WI38 (cell line): ENCODE results near the gene WFDC1.

Experiments
- H3K4me3 ChIP-seq: 2 replicates; pipeline ENCODE4 v1.5.1; 2011; ENCODE audit warnings: low read depth, mild to moderate bottlenecking, control low read depth, low read length
- CTCF ChIP-seq: IDR thresholded peaks from 2 replicates; pipeline ENCODE4 v1.5.1; 2012; ENCODE audit warnings: low read depth, mild to moderate bottlenecking, control low read depth, low read length

WFDC1 gene

GRCh38 chr16:84321932-84322331 lies 27.3 kb downstream of the WFDC1 start:
- H3K4me3 ChIP-seq = no peak overlapping the region
- TF ChIP-seq CTCF = no peak

- no peak for TF ChIP-seq CTCF
- no peak overlapping the region for H3K4me3 ChIP-seq
Observed at GRCh38 chr16:84322749-84323148, 28.1 kb downstream of the WFDC1 start.

- H3K4me3 ChIP-seq = no peak overlapping the region
- TF ChIP-seq CTCF = no peak
Observed at GRCh38 chr16:84323606-84324005, 28.9 kb downstream of the WFDC1 start.

GRCh38 chr16:84324434-84325262 lies 30.0 kb downstream of the WFDC1 start:
- no peak overlapping the region for H3K4me3 ChIP-seq
- TF ChIP-seq CTCF = no peak

- TF ChIP-seq CTCF = no peak
- no peak overlapping the region for H3K4me3 ChIP-seq
Observed at GRCh38 chr16:84326545-84326944, 31.9 kb downstream of the WFDC1 start.

GRCh38 chr16:84327926-84328505 lies 33.3 kb downstream of the WFDC1 start:
- H3K4me3 ChIP-seq = no peak overlapping the region
- TF ChIP-seq CTCF = no peak

GRCh38 chr16:84329016-84329415 lies 34.3 kb downstream of the WFDC1 start:
- no peak for TF ChIP-seq CTCF
- no peak overlapping the region for H3K4me3 ChIP-seq
